ENCODE results near the gene PCDHA5.
"Not testable (repeated sequence)": the region's sequence is repeated elsewhere in the genome, so short reads cannot be mapped to it uniquely, and the experiment has no call there.

PCDHA5 gene

DNA sequence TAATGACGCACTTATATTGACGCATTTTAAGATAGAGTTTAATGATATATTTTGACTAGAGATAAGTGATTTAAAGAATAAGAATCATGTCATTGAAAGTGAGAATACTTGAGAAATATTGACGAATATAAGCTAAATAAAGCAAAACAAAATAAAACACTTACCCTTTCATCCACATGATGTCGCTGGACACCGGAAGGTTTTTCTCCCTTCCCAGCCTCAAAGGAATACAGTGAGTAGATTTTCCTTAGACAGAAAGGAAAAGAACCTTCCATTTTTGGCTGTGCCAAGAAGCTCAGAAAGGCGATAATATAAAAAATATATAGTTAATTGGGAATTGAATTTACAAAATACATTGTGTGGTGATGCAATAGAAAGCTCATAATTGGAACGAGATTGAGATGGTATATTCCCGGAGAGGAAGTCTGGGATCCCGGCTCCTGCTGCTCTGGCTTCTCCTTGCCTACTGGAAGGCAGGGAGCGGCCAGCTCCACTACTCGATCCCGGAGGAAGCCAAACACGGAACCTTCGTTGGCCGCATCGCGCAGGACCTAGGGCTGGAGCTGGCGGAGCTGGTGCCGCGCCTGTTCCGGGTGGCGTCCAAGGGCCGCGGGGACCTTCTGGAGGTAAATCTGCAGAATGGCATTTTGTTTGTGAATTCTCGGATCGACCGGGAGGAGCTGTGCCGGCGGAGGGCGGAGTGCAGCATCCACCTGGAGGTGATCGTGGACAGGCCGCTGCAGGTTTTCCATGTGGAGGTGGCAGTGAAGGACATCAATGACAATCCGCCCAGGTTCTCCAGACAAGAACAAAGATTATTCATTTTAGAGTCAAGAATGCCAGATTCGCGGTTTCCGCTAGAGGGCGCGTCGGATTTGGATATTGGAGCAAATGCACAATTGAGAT, at the start of gene PCDHA5:
TSS of gene PCDHA5 (plus strand) at position 239 of the 906 bp plus-strand sequence.
- no peak for DNase-seq

DNA sequence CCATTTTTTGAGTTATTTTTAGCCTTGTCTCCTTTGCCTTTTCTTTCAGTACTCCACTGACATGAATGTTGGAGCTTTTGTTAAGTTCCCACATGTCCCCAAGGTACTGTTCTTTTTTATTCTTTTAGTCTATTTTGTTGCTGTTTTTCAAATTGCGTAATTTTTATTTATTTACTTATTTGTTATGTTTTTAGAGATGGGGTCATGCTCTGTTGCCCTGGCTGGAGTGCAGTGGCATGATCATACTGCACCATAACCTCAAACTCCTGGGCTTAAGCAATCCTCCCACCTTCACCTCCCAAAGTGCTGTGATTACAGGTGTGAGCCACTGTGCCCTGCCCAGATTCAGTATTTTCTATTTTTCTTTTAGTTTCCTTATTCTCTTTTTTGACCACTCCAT, 40.9 kb upstream of the PCDHA5 start:
- no peak for DNase-seq

GRCh38 chr5:140785905-140786686, 35.3 kb upstream of the PCDHA5 start, which contains the start of gene PCDHA1:
Gene PCDHA1, plus strand, starts transcription at chr5:140786140.
- DNase-seq = no peak

GRCh38 chr5:140787422-140787821, 34.0 kb upstream of the PCDHA5 start:
- not testable (repeated sequence) for DNase-seq

DNA sequence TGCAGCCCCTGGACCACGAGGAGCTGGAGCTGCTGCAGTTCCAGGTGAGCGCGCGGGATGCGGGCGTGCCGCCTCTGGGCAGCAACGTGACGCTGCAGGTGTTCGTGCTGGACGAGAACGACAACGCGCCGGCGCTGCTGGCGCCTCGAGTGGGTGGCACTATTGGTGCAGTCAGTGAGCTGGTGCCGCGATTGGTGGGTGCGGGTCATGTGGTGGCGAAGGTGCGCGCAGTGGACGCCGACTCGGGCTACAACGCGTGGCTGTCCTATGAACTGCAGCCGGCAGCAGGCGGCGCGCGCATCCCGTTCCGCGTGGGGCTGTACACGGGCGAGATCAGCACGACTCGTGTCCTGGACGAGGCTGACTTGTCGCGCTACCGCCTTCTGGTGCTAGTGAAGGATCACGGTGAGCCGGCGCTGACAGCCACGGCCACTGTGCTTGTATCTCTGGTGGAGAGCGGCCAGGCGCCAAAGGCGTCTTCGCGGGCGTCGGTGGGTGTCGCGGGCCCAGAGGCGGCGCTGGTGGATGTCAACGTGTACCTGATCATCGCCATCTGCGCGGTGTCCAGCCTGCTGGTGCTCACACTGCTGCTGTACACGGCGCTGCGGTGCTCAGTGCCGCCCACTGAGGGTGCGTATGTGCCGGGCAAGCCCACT, 33.4 kb upstream of the PCDHA5 start:
- not testable (repeated sequence) for DNase-seq

DNA sequence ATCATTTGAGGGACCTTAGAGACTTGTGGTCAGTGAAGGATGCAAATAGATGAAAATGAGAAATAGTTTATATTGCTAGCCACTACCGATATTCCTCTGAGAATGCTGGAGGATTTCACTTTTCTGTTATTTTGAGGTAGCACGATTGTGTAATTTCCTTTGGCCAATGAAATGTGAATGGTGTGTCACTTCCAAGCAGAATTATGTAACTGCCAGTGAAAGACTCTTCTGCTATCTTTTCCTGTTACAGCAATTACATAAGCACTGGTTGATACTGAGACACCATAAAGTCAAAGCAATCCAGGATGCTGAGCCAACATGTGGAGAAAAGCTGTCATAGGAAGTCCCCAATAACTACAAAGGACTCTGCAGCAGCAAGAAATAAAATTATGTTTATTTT, 30.3 kb upstream of the PCDHA5 start:
- no peak for DNase-seq

DNA sequence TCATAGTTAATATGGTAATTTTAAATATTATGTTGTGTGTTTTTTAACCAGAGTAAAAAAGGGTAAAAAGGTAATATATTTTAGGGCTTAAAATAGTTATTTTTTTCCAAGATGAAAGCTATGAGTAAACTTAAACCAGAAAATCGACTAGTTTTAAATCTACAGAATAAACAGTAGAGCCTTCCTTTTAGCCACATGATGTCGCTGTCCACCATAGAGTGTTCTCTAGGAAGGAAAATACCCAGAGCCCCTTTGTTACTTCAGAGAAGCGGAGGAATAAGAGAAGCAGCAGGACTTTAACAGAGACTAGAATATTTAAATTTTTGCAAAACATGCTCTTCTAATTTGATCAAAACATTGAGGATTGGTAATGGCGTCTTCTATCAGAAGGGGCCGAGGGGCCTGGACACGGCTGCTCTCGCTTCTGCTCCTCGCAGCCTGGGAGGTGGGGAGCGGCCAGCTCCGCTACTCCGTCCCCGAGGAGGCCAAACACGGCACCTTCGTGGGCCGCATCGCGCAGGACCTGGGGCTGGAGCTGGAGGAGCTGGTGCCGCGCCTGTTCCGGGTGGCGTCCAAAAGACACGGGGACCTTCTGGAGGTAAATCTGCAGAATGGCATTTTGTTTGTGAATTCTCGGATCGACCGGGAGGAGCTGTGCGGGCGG, 26.7 kb upstream of the PCDHA5 start, which contains the start of gene PCDHA2:
TSS of gene PCDHA2 (plus strand) at position 258 of the 664 bp plus-strand sequence.
- no peak for DNase-seq

DNA sequence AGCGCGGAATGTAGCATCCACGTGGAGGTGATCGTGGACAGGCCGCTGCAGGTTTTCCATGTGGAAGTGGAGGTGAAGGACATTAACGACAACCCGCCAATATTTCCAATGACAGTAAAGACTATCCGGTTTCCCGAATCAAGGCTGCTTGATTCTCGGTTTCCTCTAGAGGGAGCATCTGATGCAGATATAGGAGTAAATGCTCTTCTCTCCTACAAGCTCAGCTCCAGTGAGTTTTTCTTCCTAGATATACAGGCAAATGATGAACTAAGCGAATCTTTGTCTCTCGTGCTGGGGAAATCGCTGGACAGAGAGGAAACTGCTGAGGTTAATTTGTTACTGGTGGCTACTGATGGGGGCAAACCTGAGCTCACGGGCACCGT, 26.2 kb upstream of the PCDHA5 start:
- no peak for DNase-seq

- DNase-seq = not testable (repeated sequence)
Observed at GRCh38 chr5:140796072-140796717, 25.2 kb upstream of the PCDHA5 start.

DNA sequence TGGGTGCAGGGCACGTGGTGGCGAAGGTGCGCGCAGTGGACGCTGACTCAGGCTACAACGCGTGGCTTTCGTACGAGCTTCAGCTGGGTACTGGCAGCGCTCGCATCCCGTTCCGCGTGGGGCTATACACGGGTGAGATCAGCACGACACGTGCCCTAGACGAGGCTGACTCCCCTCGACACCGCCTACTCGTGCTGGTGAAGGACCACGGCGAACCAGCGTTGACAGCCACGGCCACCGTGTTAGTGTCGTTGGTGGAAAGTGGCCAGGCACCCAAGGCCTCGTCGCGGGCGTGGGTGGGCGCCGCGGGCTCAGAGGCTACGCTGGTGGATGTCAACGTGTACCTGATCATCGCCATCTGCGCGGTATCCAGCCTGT, 24.7 kb upstream of the PCDHA5 start:
- no peak for DNase-seq

DNA sequence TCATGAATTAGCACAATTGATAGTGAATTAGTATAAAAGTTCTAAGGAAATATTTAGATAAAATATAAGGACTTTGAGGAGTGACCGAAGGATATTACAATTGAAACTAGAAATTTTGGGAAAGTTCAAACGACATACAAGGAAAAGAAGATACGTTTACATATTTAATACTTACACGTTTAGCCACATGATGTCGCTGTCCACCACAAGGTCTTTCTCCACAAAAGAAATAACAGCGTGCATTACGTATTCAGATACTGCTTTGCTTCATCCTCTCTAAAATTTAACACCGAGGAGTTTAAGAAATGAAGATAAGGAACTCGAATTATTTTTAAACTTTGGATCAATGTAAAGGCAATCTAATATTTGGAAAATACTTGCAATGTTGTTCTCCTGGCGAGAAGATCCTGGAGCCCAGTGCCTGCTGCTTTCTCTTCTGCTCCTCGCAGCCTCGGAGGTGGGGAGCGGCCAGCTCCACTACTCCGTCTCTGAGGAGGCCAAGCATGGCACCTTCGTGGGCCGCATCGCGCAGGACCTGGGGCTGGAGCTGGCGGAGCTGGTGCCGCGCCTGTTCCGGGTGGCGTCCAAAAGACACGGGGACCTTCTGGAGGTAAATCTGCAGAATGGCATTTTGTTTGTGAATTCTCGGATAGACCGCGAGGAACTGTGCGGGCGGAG, 20.5 kb upstream of the PCDHA5 start, which contains the start of gene PCDHA3:
TSS of gene PCDHA3 (plus strand) at position 242 of the 678 bp plus-strand sequence.
- DNase-seq = no peak

- no peak for DNase-seq
Observed at GRCh38 chr5:140801494-140801841, 19.9 kb upstream of the PCDHA5 start.

GRCh38 chr5:140802381-140802780, 19.0 kb upstream of the PCDHA5 start:
- not testable (repeated sequence) for DNase-seq

- DNase-seq = no peak
Observed at GRCh38 chr5:140802781-140803271, 18.6 kb upstream of the PCDHA5 start.

- no peak for DNase-seq
Observed at GRCh38 chr5:140806834-140807775, 14.3 kb upstream of the PCDHA5 start, which contains the start of gene PCDHA4. Gene PCDHA4, plus strand, starts transcription at chr5:140807068.

GRCh38 chr5:140808241-140808888, 13.0 kb upstream of the PCDHA5 start:
- not testable (repeated sequence) for DNase-seq

- no peak for DNase-seq
Observed at GRCh38 chr5:140808889-140809291, 12.5 kb upstream of the PCDHA5 start.

DNA sequence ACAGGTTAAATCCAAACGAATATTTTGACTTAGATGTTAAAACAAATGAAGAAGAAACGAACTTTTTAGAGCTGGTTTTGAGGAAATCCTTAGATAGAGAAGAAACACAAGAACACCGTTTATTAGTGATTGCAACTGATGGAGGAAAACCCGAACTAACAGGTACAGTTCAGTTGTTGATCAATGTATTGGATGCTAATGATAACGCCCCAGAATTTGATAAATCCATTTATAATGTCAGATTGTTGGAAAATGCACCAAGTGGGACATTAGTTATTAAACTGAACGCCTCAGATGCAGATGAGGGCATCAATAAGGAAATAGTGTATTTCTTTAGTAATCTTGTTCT, 842 bp downstream of the PCDHA5 start:
- no peak for DNase-seq

- not testable (repeated sequence) for DNase-seq
Observed at GRCh38 chr5:140822969-140823368, 1.6 kb downstream of the PCDHA5 start.

DNA sequence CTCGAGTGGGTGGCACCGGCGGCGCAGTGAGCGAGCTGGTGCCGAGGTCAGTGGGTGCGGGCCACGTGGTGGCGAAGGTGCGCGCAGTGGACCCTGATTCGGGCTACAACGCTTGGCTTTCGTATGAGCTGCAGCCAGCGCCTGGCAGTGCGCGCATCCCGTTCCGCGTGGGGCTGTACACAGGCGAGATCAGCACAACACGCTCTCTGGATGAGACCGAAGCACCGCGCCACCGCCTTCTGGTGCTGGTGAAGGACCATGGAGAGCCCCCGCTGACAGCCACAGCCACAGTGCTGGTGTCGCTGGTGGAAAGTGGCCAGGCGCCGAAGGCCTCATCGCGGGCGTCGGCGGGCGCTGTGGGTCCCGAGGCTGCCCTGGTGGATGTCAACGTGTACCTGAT, 2.1 kb downstream of the PCDHA5 start:
- DNase-seq = no peak
